KMS-11 (cell line): ENCODE results near the gene REXO1.

ENCODE experiments used
- H2AFZ ChIP-seq: fragments of 200-600 bp; sonication (generic); 2 replicates; pipeline ENCODE4 v1.6.1; 2016; ENCODE audit warnings: antibody characterized with exemption, mixed run types, low read depth
- H3K27ac ChIP-seq: fragments of 200-600 bp; sonication (generic); 2 replicates; pipeline ENCODE4 v1.6.1; 2016; ENCODE audit warnings: mild to moderate bottlenecking, mixed run types
- H3K27me3 ChIP-seq: fragments of 200-600 bp; sonication (generic); 2 replicates; pipeline ENCODE4 v1.6.1; 2017; ENCODE audit warnings: mild to moderate bottlenecking, low read depth, mixed run types, moderate library complexity; ENCODE audit not compliant: insufficient read depth
- H3K36me3 ChIP-seq: fragments of 200-600 bp; sonication (generic); 2 replicates; pipeline ENCODE4 v1.6.1; 2017; ENCODE audit warnings: mild to moderate bottlenecking, mixed run types; ENCODE audit not compliant: insufficient read depth
- H3K4me1 ChIP-seq: fragments of 200-600 bp; sonication (generic); 2 replicates; pipeline ENCODE4 v1.6.1; 2016; ENCODE audit warnings: mild to moderate bottlenecking, low read depth, mixed run types; ENCODE audit not compliant: poor library complexity, severe bottlenecking
- H3K4me2 ChIP-seq: fragments of 200-600 bp; sonication (generic); 2 replicates; pipeline ENCODE4 v1.7.0; 2016; ENCODE audit warnings: mild to moderate bottlenecking, mixed run types
- H3K4me3 ChIP-seq: fragments of 200-600 bp; sonication (generic); IDR thresholded peaks from 2 replicates; pipeline ENCODE4 v1.6.1; 2017; ENCODE audit warnings: low read depth, low read length, mixed read lengths; ENCODE audit not compliant: insufficient read depth
- H3K79me2 ChIP-seq: fragments of 200-600 bp; sonication (generic); 2 replicates; pipeline ENCODE4 v1.6.1; 2016; ENCODE audit warnings: low read depth, mixed run types; ENCODE audit not compliant: insufficient read depth
- H3K9ac ChIP-seq: fragments of 200-600 bp; sonication (generic); 2 replicates; pipeline ENCODE4 v1.6.1; 2016; ENCODE audit warnings: mild to moderate bottlenecking, mixed run types
- H4K20me1 ChIP-seq: fragments of 200-600 bp; sonication (generic); 2 replicates; pipeline ENCODE4 v1.6.1; 2016; ENCODE audit warnings: mild to moderate bottlenecking, mixed run types; ENCODE audit not compliant: insufficient read depth
- CTCF ChIP-seq: fragments of 200-600 bp; sonication (generic); conservative IDR thresholded peaks from 2 replicates; pipeline ENCODE4 v1.6.1; 2017; ENCODE audit warnings: low read depth, mild to moderate bottlenecking, antibody characterized with exemption, low read length, moderate library complexity, mixed read lengths

REXO1 gene

GRCh38 chr19:1783354-1783753, 64.9 kb downstream of the REXO1 start:
- Histone ChIP-seq H3K4me1 (no peaks in the 10 kb centered on the region), H3K4me2 (no peak overlapping the region), H3K4me3 (no peak overlapping the region), H4K20me1 (no peaks in the 10 kb centered on the region), H3K9ac (no peak overlapping the region), H3K36me3 (no peaks in the 10 kb centered on the region), H2AFZ (no peak overlapping the region), H3K27me3 (peaks cover 88% of the 10 kb centered on the region), H3K79me2 (no peaks in the 10 kb centered on the region), H3K27ac (no peak overlapping the region)
- TF ChIP-seq CTCF: no peak

GRCh38 chr19:1782521-1782920, 65.8 kb downstream of the REXO1 start:
- TF ChIP-seq CTCF: no peak
- Histone ChIP-seq H3K4me3 (no peak overlapping the region), H3K36me3 (no peaks in the 10 kb centered on the region), H3K27ac (no peak overlapping the region), H4K20me1 (no peaks in the 10 kb centered on the region), H2AFZ (no peak overlapping the region), H3K9ac (no peak overlapping the region), H3K79me2 (no peaks in the 10 kb centered on the region), H3K4me1 (no peaks in the 10 kb centered on the region), H3K4me2 (no peak overlapping the region), H3K27me3 (peaks cover 90% of the 10 kb centered on the region)

GRCh38 chr19:1780272-1780958, 67.9 kb downstream of the REXO1 start:
- Histone ChIP-seq H3K9ac (no peak overlapping the region), H3K27me3 (peaks cover 93% of the 10 kb centered on the region), H3K4me3 (no peak overlapping the region)

GRCh38 chr19:1779574-1779973, 68.7 kb downstream of the REXO1 start:
- Histone ChIP-seq H3K4me2 (no peak overlapping the region), H2AFZ (no peak overlapping the region), H3K4me3 (no peak overlapping the region), H3K27me3 (peaks cover 89% of the 10 kb centered on the region), H3K36me3 (no peaks in the 10 kb centered on the region), H3K9ac (no peak overlapping the region), H3K27ac (no peak overlapping the region), H3K4me1 (no peaks in the 10 kb centered on the region), H4K20me1 (no peaks in the 10 kb centered on the region), H3K79me2 (no peaks in the 10 kb centered on the region)
- no peak for TF ChIP-seq CTCF

More at GRCh38 chr19:1780272-1780958, 67.9 kb downstream of the REXO1 start:
- Histone ChIP-seq H4K20me1 (no peaks in the 10 kb centered on the region), H2AFZ (no peak overlapping the region), H3K4me2 (no peak overlapping the region), H3K4me1 (no peaks in the 10 kb centered on the region), H3K79me2 (no peaks in the 10 kb centered on the region), H3K27ac (no peak overlapping the region), H3K36me3 (no peaks in the 10 kb centered on the region)
- 0 out of 2 replicates have a peak, but pooled peaks have one; percentile 17 for TF ChIP-seq CTCF
